Kidney epithelial cell (primary cell): ENCODE results near the gene MIX23. TPM values are rescaled to one million over a fixed set of nuclear protein-coding genes. Genes with fewer than 3 reads are reported as not detected.
A peak's percentile ranks its signal among the peaks of the same experiment; 100 is the strongest.

ENCODE experiments used
- DNase-seq: peaks from one replicate; pipeline ENCODE4 v3.0.0-alpha.2; 2010; ENCODE audit warnings: low read depth
- H3K27me3 ChIP-seq: 2 replicates; pipeline ENCODE4 v1.6.0; 2011; ENCODE audit warnings: low read length; ENCODE audit not compliant: control insufficient read depth, insufficient read depth
- H3K36me3 ChIP-seq: 2 replicates; pipeline ENCODE4 v1.5.1; 2011; ENCODE audit warnings: low read length; ENCODE audit not compliant: control insufficient read depth, insufficient read depth
- H3K4me3 ChIP-seq: 2 replicates; pipeline ENCODE4 v1.5.1; 2011; ENCODE audit warnings: low read depth, mild to moderate bottlenecking, control low read depth, low read length
- total RNA-seq: library from RNA; depleted of rRNA; stranded (reverse); fragments of >200 nt; gene quantifications from 2 replicates; pipeline ENCODE4 v1.2.3, GENCODE V29; 2015
- TF ChIP-seq, protein P1 (sequence below): IDR thresholded peaks from 2 replicates; pipeline ENCODE4 v1.5.1; 2011; ENCODE audit warnings: mild to moderate bottlenecking, moderate library complexity, low read length, control low read depth, inconsistent platforms; ENCODE audit not compliant: insufficient read depth, poor library complexity, severe bottlenecking

Gene MIX23
- total RNA-seq, 1 donor from 2014 or later, result 24.8 TPM

DNA sequence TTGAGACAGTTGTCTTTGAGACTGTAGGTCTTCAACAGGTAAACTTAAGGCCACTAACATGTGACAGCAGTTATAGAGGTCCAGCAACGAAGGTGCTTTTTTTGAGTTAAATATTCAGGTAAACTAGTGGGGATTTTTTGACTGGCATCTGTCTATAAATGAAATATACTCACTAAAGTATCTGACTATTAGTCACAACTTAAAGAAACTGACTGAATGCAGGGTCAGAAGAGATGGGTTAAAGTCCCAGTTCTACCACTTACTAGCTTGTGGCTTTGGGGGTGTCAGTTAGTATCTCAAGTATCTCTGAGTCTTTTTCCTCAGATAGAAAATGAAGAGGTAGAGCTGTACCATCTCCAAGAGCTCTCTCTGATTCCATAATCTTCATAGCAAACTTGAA is 18.0 kb downstream of the MIX23 start:
- no peak overlapping the region for H3K4me3 ChIP-seq
- peaks cover 2% of the 10 kb centered on the region for H3K36me3 ChIP-seq
- DNase-seq, result no peak
- H3K27me3 ChIP-seq, result no peaks in the 10 kb centered on the region
- TF ChIP-seq, protein P1, sequence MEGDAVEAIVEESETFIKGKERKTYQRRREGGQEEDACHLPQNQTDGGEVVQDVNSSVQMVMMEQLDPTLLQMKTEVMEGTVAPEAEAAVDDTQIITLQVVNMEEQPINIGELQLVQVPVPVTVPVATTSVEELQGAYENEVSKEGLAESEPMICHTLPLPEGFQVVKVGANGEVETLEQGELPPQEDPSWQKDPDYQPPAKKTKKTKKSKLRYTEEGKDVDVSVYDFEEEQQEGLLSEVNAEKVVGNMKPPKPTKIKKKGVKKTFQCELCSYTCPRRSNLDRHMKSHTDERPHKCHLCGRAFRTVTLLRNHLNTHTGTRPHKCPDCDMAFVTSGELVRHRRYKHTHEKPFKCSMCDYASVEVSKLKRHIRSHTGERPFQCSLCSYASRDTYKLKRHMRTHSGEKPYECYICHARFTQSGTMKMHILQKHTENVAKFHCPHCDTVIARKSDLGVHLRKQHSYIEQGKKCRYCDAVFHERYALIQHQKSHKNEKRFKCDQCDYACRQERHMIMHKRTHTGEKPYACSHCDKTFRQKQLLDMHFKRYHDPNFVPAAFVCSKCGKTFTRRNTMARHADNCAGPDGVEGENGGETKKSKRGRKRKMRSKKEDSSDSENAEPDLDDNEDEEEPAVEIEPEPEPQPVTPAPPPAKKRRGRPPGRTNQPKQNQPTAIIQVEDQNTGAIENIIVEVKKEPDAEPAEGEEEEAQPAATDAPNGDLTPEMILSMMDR, result no peak

- H3K27me3 ChIP-seq, result no peaks in the 10 kb centered on the region
- peaks cover 2% of the 10 kb centered on the region for H3K36me3 ChIP-seq
- no peak for DNase-seq
- TF ChIP-seq, protein P1, result no peak
- H3K4me3 ChIP-seq, result no peak overlapping the region
Measured at GRCh38 chr3:122364490-122364889, 18.5 kb downstream of the MIX23 start.

DNA sequence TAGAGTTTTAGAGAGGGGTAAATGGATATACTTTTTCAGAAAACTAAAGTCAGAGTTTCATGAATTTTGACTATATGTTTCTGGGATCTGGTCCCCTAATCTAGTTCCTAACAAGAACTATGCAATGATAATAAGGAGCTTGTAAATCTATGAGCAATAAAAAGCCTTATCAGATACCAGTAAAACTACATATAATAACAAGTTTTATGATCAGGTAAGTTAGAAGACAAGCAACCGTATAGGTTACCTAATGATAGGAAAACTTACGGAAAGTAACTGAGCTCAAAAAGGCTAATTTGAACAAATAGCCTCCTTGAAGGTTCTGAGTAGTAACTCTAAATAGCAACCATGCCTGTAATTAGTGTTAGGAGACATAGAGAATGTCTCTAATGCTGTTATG is 21.0 kb downstream of the MIX23 start:
- no peak for DNase-seq

GRCh38 chr3:122358703-122359032 is 24.4 kb downstream of the MIX23 start:
- no peak overlapping the region for H3K4me3 ChIP-seq
- no peaks in the 10 kb centered on the region for H3K36me3 ChIP-seq
- H3K27me3 ChIP-seq, result no peaks in the 10 kb centered on the region
- DNase-seq, result no peak
- TF ChIP-seq, protein P1, result no peak

More for the DNA sequence above, 21.0 kb downstream of the MIX23 start:
- peaks cover 2% of the 10 kb centered on the region for H3K36me3 ChIP-seq
- H3K4me3 ChIP-seq, result no peak overlapping the region
- no peaks in the 10 kb centered on the region for H3K27me3 ChIP-seq
- TF ChIP-seq, protein P1, result no peak

DNA sequence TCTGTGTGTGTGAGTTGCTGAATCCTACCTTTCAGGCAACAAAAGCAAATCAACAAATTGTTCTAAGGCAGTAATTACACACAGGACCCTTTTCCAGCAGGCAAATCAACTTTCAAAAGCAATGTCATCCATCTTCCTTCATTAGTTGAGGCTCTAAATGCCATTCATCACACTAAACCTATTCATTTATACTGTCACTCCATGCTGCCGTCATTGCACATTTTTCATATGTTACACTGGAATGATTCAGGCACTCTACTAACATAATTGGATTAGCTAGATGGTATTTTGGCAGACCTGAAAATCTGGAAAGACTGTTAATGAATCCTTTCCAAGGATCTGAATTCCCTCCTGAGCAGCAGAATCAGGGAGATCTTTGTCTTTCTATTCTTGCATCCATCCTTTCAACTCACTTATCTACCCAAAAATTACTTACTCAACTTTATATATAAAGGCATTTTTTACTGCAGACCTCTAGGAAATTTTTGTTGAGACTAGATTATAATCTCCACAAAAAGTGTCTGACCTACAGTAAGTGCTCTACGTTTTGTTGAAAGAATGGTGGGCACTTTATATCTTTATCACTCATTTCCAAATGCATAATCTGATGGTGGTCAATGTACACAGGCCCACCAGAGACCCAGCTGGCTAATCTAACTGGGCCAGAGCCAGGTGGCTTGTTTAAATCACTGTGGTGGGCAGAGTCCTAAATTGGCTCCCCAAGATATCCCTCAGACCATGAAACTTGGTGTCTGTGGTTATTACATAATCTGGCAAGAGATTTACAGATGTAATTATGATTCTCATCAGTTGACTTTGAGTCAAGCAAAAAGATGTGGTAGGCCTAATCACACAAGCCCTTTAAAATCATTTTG is 25.0 kb downstream of the MIX23 start:
- no peak for DNase-seq
- Histone ChIP-seq H3K27me3 (no peaks in the 10 kb centered on the region), H3K4me3 (no peak overlapping the region), H3K36me3 (no peaks in the 10 kb centered on the region)
- TF ChIP-seq, protein P1, result no peak

GRCh38 chr3:122356402-122356801 is 26.6 kb downstream of the MIX23 start:
- Histone ChIP-seq H3K4me3 (no peak overlapping the region), H3K36me3 (no peaks in the 10 kb centered on the region), H3K27me3 (no peaks in the 10 kb centered on the region)
- TF ChIP-seq, protein P1, result peak; percentile 46
- DNase-seq, result no peak
